Measurements from ENCODE around the gene THY1.
"Not testable (repeated sequence)": the region's sequence is repeated elsewhere in the genome, so short reads cannot be mapped to it uniquely, and the experiment has no call there.

The THY1 gene

GRCh38 chr11:119422809-119423508, at the start of gene THY1:
THY1 (minus strand) TSS chr11:119423172; CDS start chr11:119420905, 2,267 bp downstream.
- DNase-seq: no peak

GRCh38 chr11:119472186-119472855, 49.3 kb upstream of the THY1 start:
- no peak for DNase-seq

GRCh38 chr11:119471329-119471728, 48.4 kb upstream of the THY1 start:
- no peak for DNase-seq

- no peak for DNase-seq
These were observed 47.6 kb upstream of the THY1 start for GRCh38 chr11:119470317-119471291.

GRCh38 chr11:119469506-119469905, 46.5 kb upstream of the THY1 start:
- no peak for DNase-seq

- DNase-seq: no peak
These were observed 45.5 kb upstream of the THY1 start for GRCh38 chr11:119468511-119468910.

- no peak for DNase-seq
These were observed 38.4 kb upstream of the THY1 start for GRCh38 chr11:119461229-119461963.

GRCh38 chr11:119460582-119460981, 37.6 kb upstream of the THY1 start:
- no peak for DNase-seq

GRCh38 chr11:119460097-119460496, 37.1 kb upstream of the THY1 start:
- DNase-seq: no peak

- DNase-seq: no peak
These were observed 36.5 kb upstream of the THY1 start for GRCh38 chr11:119459293-119459976.

GRCh38 chr11:119455708-119456107, 32.7 kb upstream of the THY1 start:
- DNase-seq: not testable (repeated sequence)

- not testable (repeated sequence) for DNase-seq
These were observed 32.3 kb upstream of the THY1 start for GRCh38 chr11:119455241-119455640.

GRCh38 chr11:119453881-119454280, 30.9 kb upstream of the THY1 start:
- no peak for DNase-seq

- DNase-seq: no peak
These were observed 27.8 kb upstream of the THY1 start for GRCh38 chr11:119450590-119451326.

GRCh38 chr11:119449498-119449897, 26.5 kb upstream of the THY1 start:
- DNase-seq: no peak

GRCh38 chr11:119448380-119448779, 25.4 kb upstream of the THY1 start:
- DNase-seq: no peak

- no peak for DNase-seq
These were observed 24.8 kb upstream of the THY1 start for GRCh38 chr11:119447664-119448242.

GRCh38 chr11:119446871-119447663, 24.1 kb upstream of the THY1 start:
- no peak for DNase-seq

GRCh38 chr11:119446434-119446833, 23.5 kb upstream of the THY1 start:
- no peak for DNase-seq

GRCh38 chr11:119445850-119446249, 22.9 kb upstream of the THY1 start:
- no peak for DNase-seq

Data from activated CD4-positive, CD25-positive, alpha-beta regulatory T cell treated with anti-CD3 and anti-CD28 coated beads, Interleukin-2, amount 50 U/mL, for 72 hours (primary cell).